GM21737 (cell line): ENCODE results near the gene ERVFRD-1.
A peak's percentile ranks its signal among the peaks of the same experiment; 100 is the strongest.

Source experiments
- ATAC-seq: cut with Tn5 transposase; IDR thresholded peaks from one replicate; pipeline ENCODE4 v1.9.1; 2021; ENCODE audit warnings: mild to moderate bottlenecking, moderate library complexity; ENCODE audit not compliant: unreplicated experiment

The ERVFRD-1 gene, protein sequence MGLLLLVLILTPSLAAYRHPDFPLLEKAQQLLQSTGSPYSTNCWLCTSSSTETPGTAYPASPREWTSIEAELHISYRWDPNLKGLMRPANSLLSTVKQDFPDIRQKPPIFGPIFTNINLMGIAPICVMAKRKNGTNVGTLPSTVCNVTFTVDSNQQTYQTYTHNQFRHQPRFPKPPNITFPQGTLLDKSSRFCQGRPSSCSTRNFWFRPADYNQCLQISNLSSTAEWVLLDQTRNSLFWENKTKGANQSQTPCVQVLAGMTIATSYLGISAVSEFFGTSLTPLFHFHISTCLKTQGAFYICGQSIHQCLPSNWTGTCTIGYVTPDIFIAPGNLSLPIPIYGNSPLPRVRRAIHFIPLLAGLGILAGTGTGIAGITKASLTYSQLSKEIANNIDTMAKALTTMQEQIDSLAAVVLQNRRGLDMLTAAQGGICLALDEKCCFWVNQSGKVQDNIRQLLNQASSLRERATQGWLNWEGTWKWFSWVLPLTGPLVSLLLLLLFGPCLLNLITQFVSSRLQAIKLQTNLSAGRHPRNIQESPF

DNA sequence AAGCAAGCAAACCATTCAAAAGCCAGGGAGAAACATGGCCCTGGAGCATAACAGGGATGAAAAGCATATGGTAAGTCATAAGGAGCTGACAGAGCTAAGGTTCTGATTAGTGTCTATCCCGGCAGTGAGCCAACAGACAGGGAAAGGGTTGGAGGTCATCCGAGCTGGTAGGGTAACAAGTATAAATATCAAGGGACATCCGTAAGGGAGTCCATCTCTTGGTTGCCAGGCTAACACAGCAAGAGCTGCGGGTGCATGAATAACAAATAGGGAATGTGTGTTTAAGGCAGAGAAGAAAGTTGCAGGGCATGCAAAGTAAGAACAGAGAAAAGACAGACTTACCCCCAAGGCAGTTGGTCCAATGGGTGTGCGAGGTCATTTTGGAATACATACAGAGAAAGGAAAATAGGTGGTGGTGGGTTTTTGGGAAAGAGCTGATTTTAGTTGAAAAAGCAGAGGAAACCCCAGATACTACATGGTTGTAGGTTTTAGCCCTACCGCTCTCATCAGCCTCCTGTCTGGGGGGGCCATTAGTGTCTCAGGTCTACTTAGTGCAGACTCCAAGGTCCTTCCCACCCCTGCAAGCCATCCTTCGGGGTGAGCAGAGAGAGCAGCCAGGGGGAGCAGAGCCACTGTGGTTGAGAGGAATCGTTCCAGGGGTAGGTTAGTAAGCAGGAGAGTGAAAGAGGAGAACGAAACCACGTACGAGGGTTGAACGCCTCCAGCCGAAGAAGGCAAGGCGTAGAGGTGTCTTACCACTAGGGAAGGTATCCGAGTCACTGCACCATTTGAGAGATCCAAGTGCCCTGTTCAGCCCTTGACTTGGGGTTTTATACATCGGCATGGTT, at the start of gene ERVFRD-1:
ERVFRD-1 (minus strand) TSS at position 805 of the 848 bp plus-strand sequence. CDS start 6,415 bp downstream, outside the sequence.
- no peak for ATAC-seq

DNA sequence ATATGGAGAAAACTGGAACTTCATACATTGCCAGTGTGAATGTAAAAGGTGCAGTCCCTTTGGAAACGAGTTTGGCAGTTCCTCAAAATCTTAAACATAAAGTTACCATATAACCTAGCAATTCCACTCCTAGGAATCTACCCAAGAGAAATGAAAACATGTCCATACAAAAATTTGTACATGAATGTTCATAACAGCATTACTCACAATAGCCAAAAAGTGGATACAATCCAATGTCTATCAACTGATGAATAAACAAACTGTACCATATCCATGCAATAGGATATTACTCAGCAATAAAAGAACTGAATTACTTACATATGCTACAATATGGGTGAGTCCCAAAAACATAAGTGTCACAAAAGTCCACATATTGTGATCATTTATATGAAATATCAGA, 48.7 kb upstream of the ERVFRD-1 start:
- ATAC-seq = no peak

DNA sequence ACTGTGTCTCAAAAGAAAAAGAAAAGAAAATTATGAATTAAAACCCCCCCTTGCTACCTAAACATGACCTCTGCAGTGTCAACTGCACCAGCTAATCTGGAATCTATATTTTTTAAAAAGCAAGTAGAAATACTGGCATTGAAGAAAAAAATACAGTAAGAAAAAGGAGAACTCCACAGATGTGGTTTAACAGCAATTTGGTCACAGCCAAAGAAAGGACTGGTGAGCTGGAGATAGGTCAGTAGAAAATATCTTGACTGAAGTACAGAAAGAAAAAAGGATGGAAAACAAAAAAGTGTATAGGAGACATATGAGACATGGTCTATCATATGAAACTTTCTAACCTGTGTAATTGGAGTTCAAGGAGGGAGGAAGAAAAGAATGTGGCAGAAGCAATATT, 44.1 kb upstream of the ERVFRD-1 start:
- no peak for ATAC-seq

DNA sequence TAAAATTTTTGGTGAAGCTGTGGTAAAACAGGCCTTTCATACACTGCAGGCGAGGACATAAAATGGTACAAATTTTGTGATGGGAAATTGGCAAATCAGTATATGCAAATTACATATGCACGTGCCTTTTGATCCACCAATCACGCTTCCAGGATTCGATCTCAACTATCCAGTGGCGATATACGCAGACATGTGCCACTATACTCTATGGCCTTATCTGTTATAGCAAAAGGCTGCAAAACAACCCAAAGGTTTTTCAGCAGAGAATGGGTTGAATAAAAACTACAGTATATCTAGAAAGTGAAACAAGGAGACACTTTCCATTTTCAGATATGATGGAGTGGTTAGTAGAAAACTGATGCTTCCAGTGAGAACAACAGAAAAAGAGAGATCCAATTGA, 41.9 kb upstream of the ERVFRD-1 start:
- no peak for ATAC-seq

DNA sequence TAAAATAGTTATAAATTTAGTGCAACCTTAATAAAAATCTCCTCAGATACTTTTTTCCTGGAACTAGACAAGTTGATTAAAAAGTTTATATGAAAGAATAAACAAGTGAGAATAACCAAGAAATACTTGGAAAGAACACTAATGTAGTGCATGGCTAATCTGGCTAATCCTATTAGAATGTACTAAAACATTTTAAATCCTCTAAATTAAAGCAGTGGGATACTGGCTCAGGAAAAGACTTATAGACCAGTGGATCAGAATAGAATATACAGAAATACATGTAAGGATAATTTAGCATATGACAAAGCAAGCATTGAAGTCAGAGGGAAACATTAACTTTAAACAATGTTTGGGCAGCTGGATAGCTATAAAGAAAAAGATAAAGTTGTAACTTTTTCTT, 41.1 kb upstream of the ERVFRD-1 start:
- no peak for ATAC-seq

DNA sequence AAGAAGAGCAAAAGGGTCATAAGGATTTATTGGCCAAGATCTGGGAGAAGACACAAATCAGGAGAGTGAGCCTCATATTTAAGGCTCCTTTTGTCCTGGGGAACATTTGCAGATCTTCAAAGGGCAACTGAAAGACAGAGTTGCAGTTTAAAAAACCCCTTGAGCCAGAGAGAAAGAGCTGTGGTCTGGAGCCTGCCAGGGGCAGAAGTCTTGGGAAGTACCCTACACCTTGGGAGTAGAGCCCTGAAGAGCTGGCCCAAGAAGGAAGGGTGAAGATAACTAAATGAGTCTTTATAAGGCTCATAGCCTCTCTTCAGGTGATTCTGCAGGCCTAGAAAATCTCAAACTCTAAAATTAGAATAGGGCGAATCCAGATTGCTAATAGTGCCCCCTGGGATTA, 40.0 kb upstream of the ERVFRD-1 start:
- ATAC-seq = no peak

DNA sequence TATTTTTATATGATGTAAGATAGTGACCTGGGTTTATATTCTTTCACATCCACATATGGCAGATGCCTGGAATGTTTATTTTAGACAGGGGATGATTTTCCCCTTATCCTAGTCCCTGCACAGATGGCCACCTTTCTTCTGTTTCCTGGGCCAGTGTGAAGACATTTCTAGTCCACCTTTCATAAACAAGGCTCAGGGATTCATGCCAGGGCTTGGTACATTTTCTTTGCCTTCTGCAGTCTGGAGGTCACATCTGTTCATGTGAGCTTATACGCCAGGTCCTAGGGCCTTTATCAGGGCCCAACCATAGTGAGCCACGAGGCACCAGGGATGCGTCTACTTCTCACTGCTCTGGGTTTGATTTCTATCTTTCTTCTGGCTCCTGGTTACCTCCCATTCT, 38.0 kb upstream of the ERVFRD-1 start:
- no peak for ATAC-seq

DNA sequence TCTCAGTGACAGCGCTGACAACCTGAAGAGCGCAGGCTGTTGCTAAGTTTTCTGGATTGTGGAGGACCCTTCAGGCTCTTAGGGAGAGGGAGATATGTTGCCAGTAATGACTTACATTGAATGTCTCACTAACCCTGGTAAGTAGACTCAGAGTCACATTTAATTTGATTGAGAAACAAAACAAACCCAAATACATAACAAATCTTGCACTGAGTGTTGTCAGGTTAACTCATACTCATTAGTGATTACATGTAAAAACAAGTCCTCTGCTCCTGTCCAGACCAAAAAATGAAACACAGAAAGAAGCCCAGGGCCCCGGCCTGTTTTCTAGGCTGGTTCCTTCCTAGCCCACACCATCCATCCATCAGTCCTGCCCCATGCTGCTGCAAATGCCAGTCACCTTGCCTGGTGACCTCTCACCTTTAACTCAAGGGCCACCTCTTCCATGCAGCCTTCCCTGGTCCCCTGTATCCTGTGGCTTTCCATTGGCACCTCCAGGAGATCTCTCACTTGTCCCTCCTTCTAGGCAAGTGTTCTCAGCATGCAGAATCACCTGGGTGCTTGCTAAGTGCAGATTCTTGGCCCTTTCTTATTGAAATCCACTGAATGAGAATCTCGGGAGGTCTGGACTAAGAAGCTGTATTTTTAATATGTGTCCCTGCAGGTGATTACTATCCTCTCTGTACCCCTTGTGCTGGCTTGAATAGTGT, 34.7 kb upstream of the ERVFRD-1 start:
- ATAC-seq = no peak

DNA sequence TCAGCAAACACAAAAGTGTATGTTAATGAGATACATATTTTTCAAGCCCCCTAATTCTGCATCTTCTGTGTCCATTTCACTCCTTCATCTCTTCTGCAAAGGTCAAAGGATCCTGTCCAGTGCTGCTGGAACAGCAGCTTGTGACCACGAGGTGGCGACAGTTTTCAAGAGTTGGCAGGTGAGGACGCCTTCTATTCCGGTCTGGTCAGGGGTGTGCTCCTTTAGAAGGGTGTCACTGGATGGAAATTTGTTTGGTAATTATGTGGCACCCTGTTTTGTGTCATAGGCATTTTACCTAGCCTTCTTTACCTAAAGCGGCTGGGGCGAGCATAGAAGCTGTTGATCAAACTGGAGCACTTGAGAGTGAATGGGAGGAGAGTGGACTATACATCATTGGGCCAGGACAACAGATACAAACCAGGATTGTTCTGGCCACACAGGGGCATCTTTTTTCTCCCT, 32.9 kb upstream of the ERVFRD-1 start:
- peak; percentile 85 for ATAC-seq

DNA sequence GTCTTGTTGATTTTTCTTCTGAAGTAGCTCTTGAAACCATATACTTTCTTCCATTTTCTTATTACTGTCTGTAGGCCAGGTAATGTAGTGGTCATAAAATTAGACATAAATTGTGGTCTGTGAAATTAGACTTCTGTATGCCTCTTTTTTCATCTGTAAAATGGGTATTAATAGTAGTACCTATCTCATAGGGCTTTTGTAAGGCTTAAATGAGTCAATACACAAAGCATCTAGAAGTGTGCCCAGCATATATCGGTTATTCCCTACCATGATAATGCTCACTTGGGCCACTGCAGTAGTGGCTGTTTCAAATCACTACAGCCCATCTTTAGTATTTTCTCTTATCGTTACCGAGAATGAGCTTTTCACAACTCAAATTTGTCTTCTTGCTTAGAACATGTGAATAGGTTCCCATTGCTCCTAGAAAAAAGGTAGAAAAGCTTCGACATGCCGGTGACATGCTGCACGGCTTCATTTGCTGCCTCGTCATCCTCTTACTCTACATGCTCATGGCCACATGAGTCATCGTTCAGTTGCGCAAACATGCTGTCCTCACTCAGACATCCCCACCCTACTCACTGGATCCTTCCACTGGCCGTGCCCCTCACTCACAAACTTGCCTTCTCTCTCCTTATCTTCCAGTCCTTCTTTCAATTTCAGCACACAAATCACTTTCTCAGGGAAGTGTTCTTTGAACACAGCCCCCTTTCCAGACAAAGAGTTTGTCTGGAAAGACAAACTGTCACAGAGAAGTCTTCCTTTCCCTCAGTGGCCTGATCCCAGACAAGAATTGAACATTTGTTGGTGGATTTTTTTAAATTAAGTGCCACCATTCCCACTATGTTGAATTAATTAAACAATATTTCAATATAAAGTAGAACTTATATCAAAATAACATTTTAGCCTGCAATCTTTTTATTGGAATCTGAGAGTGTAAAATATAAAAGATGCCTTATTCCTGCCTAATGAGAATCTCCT, 32.2 kb upstream of the ERVFRD-1 start:
- no peak for ATAC-seq

DNA sequence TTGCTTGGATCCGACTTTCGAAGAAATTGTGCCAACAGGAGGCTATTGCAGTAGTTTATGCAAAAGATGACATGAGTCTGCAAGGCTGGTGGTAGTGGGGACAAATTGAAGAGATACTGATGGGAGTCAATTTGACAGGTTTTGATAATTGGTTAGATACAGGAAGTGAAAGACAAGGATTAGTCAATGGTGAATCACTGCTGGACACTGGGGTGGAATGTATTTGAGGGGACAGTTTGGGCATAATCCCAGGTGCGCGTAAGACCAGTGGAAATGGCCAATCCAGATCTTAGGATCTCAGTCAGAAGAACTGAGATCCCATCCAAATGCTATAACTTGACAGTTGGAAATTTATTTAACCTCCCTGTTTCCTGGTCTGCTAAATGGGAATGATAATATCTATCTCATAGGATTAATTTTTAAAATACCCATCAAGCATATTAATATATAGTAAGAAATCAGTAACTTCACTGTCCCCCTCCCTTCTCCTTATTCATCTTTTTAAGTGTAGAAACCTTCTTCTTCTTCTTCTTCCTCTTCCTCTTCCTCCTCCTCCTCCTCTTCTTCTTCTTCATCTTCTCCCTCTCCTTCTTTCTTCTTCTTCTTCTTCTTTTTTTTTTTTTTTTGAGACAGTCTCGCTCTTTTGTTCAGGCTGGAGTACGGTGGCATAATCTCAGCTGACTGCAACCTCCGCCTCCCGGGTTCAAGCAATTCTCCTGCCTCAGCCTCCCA, 30.9 kb upstream of the ERVFRD-1 start:
- ATAC-seq = no peak

DNA sequence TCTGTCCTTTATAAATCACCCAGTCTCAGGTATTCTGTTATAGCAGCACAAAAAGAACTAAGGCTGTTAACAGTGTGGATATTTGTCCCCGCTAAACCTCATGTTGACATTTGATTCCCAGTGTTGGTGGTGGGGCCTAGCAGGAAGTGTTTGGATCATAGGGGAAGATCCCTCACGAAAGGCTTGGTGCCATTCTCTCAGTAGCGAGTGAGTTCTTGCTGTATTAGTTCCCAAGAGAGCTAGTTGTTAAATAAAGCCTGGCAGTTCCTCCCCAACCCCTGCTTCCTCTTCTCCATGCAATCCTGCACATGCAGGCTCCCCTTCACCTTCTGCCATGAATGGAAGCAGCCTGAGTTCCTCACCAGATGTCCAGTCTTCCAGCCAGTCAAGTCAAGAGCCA, 29.8 kb upstream of the ERVFRD-1 start:
- ATAC-seq = no peak

DNA sequence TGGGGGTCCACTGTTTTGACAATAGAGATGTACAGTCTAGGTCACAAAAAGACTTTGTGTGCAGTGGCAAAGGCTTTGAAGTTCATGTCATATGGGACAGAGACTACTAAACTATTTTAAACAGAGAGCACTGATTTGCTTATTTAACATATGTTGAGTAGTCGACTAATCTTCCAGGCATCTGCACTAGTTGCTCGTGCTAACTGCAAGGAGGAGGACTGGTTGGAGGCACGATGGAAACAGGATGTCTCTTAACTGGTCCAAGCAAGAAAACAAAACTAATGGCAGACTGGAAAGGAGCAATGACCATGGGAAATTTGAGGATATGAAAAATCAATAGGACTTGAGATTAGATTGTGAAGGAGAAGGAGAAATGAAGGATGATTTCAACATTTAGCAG, 28.5 kb upstream of the ERVFRD-1 start:
- no peak for ATAC-seq

DNA sequence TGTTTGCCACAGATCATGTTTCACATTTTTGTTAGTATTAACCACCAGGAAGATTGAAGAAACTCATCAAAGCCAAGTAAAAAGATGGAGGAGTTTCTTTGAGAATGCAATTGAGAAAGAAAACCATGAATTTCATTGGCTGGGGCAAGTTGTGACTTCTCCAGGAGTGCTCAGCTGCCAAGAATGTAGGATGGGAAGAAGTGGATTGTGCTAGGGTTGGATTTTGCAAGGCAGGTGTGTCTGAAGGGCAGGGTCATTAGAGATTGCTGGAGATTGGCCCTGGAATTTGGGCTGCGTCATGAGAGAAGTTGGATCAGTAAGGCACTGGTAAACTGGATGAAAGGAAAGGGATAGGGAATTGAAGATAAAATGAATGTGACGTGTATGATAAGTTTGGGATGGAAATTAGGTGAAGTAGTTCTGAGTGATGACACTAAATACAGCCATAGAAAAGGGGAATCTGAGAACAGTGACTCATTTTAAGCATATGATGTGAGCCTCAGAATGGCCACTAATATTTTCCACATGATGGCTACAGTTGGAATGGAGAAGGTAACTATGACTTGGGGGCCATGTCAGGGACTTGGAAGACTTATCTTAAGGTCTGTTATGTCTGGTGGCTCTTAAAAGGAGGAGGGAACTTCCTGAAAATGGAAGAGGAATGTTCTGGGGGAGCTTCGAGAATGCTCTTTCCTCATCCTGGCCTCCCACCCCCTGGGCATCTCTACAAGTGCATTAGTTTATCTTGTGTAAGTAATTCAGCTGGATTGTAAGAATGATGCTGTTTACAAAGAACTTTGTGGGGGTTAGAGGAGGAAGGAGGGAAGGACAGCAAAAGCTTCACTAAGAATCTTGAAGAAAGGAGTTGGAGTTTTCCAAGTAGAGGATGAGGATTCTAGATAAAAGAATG, 27.8 kb upstream of the ERVFRD-1 start:
- no peak for ATAC-seq

DNA sequence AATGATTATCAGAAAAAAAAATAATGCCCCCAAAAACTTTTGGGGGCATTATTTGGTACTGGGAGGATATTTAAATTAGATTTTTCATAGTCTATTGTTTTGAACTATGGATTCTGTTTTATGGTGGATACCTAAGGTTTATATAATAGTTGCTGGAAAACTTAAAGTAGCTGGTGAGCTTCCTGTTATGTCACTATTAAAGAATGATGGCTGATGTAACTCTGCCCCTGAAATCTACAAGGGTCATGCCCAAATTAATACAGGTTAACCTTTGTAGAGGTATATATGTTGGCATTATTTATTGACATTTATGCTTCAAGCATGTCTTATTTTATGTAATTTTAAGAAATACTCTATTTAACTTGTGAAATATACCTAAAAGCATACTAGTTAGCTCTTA, 25.3 kb upstream of the ERVFRD-1 start:
- ATAC-seq = no peak

DNA sequence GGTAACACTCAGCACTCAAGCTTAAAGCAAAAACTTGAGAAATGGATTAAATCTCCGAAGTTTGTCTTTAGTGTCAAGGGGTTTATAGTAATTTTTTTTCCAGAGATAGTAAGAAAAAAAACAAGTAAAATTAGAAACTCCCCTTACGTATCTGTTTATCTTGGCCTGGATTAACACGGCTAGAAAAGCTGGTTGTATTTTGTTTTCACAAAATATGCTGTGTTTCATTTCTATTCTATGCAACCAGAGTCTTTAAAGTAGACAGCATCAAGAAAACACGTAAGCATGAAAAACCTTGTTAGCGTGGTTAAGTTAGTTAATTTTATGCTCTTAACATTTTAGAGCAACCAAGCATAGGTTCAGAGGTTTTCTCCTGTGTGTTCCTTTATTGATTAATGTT, 21.8 kb upstream of the ERVFRD-1 start:
- ATAC-seq = no peak

DNA sequence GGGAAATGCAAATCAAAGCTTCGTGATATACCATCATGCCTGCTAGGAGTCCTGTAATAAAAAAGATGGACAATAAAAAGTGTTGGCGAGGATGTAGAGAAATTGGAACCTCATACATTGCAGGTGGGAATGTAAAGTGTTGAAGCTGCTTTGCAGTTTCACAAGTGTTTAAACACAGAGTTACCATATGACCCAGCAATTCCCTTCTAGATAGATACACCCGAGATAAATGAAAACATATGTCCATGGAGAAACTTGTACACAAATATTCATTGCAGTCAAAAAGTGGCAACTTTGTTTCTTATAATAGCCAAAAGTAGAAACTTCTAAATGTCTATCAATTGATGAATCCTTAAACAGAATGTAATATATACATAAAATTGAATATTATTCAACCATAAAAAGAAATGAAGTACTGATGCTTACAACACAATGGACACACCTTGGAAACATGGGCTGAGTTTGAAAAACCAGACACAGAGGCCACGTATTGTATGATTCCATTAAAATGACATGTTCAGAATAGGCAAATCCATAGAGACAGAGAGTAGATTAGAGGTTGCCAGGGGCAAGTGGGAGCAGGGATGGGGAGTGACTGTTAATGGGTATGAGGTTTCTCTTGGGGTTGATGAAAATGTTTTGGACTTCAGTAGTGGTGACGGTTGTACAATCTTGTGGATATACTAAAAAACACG, 20.8 kb upstream of the ERVFRD-1 start:
- no peak for ATAC-seq

DNA sequence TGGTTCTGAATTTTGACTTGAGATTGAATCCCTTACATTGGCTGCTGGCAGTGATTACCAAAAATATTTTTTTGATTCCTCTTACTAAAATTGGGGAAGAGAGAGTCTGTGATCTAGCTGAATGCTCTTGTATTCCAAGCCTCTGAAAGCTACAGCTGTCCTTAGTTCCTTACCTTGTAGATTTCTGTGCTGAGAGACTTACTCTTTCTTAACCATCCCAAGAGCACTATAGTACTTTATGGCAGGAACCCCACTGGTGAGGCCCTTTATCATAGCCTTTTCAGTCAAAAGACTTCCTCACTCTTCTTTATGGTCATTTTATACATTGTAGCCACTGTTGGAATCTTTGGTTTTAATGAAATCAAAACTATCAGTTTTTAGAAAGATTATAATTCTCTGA, 19.1 kb upstream of the ERVFRD-1 start:
- no peak for ATAC-seq
